Metanephros (tissue), 1 donor: ENCODE measurements around the gene MAMLD1. TPM values are rescaled to one million over a fixed set of nuclear protein-coding genes. Genes with fewer than 3 reads are reported as not detected.

Experiments
- total RNA-seq: library from RNA; depleted of rRNA; stranded (reverse); fragments of >200 nt; gene quantifications from one replicate; pipeline ENCODE4 v1.2.3, GENCODE V29; 2014

Gene MAMLD1, protein sequence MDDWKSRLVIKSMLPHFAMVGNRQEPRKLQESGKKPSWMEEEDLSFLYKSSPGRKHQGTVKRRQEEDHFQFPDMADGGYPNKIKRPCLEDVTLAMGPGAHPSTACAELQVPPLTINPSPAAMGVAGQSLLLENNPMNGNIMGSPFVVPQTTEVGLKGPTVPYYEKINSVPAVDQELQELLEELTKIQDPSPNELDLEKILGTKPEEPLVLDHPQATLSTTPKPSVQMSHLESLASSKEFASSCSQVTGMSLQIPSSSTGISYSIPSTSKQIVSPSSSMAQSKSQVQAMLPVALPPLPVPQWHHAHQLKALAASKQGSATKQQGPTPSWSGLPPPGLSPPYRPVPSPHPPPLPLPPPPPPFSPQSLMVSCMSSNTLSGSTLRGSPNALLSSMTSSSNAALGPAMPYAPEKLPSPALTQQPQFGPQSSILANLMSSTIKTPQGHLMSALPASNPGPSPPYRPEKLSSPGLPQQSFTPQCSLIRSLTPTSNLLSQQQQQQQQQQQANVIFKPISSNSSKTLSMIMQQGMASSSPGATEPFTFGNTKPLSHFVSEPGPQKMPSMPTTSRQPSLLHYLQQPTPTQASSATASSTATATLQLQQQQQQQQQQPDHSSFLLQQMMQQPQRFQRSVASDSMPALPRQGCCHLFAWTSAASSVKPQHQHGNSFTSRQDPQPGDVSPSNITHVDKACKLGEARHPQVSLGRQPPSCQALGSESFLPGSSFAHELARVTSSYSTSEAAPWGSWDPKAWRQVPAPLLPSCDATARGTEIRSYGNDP
- 5.3 TPM for total RNA-seq

DNA sequence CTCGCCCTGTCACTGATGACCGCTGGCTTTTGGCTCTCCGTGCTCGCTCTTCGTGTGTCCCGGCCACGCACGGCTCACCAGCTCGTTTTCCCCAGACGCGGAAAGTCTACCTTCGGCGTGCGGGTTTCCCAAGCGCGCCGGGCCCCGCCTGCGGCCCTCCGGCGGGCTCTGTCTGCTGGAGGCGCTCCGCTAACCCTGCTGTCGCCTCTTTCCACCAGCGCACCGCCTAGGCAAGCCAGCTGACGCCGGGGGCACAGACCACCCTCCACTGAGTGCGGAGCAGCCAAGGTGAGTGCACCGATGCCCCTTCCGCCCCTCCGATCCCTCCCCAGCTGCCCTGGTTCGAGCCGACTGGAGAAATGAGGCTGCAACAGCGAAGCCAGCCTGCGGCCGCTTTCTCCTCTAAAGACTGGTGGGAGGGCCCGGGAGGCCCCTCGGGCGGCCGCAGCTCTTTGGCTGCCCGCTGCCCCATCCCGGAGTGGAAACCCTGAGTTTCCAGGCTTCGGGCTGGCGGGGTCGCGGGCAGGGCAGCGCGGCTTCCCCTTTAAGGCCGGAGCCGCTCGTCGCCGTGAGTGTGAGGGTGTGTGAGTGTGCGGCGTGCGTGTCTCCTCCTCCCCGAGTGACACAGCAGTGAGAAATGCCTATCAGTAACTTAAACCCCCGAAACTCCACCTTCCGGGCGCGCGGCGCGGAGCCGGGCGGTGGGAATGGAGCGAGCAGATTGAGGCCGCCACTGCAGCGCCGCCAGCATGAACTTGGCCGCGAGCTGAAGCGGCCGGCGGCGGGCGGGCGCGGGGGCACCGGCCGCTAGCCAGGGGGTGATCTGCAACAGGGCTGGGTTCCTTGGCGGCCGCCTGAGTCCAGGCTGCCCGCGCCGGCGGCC, at the start of gene MAMLD1:
MAMLD1 (plus strand) TSS at position 719 of the 883 bp plus-strand sequence. CDS start 82,200 bp downstream, outside the sequence.

Other genes starting within 250 kb of the MAMLD1 start
- gene MTM1, start 205.3 kb downstream of the MAMLD1 start, total RNA-seq, result 13.2 TPM